ENCODE results near the gene CORIN.

Gene CORIN

DNA sequence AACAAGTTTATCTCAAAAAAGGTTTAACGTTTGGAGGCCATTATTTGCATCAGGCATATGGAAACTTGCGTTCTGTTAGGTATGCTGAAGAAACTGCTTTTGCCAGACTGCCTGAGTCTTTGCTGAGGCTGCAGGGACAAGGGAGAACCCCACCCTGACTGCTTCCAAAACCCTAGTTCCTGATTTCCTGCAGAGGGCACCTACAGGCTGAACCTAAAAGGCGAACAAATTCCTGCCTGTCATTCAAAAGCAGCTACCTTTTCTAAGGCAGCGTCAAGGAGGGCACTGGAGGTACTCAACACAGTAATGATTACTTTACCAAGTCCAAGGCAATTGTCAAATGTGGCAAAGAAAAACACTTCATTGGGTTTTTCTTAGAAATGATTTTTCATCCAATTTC lies 578 bp upstream of the CORIN start (continued):
- TF ChIP-seq, protein P1, sequence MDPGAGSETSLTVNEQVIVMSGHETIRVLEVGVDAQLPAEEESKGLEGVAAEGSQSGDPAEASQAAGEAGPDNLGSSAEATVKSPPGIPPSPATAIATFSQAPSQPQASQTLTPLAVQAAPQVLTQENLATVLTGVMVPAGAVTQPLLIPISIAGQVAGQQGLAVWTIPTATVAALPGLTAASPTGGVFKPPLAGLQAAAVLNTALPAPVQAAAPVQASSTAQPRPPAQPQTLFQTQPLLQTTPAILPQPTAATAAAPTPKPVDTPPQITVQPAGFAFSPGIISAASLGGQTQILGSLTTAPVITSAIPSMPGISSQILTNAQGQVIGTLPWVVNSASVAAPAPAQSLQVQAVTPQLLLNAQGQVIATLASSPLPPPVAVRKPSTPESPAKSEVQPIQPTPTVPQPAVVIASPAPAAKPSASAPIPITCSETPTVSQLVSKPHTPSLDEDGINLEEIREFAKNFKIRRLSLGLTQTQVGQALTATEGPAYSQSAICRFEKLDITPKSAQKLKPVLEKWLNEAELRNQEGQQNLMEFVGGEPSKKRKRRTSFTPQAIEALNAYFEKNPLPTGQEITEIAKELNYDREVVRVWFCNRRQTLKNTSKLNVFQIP (CRISPR knock-in tag; IDR thresholded peaks at IDR 0.05; ENCODE audit: borderline replicate concordance, low read depth): no peak
- no peak for TF ChIP-seq SNAI2 (CRISPR knock-in tag; IDR thresholded peaks at IDR 0.05)

DNA sequence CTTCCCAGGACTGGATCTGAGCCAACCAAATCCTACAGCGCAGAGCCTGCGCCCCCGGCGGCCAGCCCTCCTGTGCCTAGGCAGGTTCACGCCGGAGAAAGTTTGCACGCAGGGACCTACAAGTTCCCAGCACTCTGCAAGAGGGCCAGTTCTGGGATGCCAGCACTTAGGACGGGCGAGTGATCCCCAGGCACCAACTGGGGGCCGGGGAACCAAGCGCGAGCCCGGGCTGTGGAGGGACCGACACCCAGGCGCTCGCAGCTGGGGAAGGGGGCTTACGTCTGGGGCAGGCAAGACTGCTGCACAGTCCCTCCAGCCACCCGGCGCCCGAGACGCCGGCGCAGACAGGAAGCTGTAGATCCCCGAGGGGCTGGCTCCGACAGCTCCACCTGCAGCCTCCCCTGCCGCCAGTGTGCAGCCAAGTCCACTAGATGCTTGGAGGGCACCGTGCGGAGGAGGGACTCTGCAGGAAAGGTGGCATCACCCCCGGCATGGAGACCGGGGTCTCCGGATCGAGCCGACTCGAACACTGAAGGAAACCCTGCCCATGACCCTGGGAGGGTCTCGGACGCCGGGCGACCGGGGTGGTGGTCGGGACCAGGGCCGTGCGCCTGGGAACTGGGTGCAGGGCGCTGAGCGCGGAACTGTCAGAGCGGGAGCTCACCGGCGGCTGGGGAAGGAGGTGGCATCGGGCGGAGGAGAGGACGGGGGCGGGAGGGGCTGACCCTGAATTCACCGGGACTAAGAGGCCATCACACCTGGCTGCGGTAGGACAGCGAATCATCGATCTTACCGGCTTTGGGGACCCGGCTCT lies 566 bp downstream of the CORIN start:
- TF ChIP-seq SNAI2 (CRISPR knock-in tag; IDR thresholded peaks at IDR 0.05) (no peak), OSR1 (CRISPR knock-in tag; IDR thresholded peaks at IDR 0.05) (no peak), PPARA (CRISPR knock-in tag; IDR thresholded peaks at IDR 0.05; ENCODE audit: borderline replicate concordance) (no peak), TCF4 (CRISPR knock-in tag; IDR thresholded peaks at IDR 0.05; ENCODE audit: borderline replicate concordance) (no peak), ISL1 (CRISPR knock-in tag; IDR thresholded peaks at IDR 0.05) (no peak)
- ATAC-seq: peak; percentile 79

DNA sequence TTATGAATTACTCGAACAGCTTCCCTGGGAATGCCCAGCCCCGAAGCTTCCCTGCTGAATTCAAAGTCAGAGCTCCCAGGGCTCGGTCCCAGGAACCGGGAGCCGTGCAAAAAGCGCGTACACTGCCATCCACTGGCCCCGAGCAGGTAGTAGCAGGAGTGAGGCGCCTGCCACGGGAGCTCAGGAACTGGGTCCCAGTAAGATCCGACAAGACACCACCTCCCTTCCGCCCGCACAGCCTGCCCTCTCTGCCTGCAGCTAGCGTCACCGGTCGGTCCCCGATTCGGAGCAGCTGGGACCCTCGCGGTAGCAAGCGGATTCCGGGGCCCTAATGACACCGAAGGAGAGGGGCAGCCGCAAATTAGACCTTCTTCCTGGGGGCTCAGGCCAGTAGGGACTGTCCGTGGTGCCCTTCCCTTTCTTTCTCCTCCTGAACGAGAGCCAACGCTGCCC lies 1.2 kb downstream of the CORIN start:
- TF ChIP-seq ZFP3 (CRISPR knock-in tag; IDR thresholded peaks at IDR 0.05) (peak; percentile 60; the same call in 1 of the 2 replicates), ZC3H10 (CRISPR knock-in tag; IDR thresholded peaks at IDR 0.05) (no peak)
- peak; percentile 96 for ATAC-seq

DNA sequence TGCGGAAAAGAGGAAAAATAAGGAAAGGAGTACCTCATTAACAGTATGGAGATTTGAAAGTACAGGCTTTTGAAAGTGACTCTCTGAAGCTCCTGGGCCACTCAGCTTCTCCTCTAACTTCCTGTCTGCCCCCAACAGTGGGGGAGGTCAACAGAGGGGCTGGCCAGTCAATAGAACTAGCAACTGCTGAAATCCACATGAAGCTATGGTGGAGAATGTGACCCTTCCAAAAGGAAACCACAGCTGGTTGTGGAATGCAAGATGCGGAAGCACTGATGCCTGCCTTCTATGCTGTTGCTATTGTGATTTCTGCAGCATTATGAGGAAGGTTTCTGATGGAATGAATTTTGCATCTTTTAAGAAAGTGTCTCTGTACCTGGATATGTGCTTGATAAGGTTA lies 2.4 kb downstream of the CORIN start:
- TF ChIP-seq, protein P2, sequence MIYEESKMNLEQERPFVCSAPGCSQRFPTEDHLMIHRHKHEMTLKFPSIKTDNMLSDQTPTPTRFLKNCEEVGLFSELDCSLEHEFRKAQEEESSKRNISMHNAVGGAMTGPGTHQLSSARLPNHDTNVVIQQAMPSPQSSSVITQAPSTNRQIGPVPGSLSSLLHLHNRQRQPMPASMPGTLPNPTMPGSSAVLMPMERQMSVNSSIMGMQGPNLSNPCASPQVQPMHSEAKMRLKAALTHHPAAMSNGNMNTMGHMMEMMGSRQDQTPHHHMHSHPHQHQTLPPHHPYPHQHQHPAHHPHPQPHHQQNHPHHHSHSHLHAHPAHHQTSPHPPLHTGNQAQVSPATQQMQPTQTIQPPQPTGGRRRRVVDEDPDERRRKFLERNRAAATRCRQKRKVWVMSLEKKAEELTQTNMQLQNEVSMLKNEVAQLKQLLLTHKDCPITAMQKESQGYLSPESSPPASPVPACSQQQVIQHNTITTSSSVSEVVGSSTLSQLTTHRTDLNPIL (CRISPR knock-in tag; IDR thresholded peaks at IDR 0.05; ENCODE audit: low read depth): no peak
- no peak for TF ChIP-seq BACH2 (CRISPR knock-in tag; IDR thresholded peaks at IDR 0.05; ENCODE audit: borderline replicate concordance)
- TF ChIP-seq, protein P3, sequence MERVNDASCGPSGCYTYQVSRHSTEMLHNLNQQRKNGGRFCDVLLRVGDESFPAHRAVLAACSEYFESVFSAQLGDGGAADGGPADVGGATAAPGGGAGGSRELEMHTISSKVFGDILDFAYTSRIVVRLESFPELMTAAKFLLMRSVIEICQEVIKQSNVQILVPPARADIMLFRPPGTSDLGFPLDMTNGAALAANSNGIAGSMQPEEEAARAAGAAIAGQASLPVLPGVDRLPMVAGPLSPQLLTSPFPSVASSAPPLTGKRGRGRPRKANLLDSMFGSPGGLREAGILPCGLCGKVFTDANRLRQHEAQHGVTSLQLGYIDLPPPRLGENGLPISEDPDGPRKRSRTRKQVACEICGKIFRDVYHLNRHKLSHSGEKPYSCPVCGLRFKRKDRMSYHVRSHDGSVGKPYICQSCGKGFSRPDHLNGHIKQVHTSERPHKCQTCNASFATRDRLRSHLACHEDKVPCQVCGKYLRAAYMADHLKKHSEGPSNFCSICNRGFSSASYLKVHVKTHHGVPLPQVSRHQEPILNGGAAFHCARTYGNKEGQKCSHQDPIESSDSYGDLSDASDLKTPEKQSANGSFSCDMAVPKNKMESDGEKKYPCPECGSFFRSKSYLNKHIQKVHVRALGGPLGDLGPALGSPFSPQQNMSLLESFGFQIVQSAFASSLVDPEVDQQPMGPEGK (CRISPR knock-in tag; IDR thresholded peaks at IDR 0.05; ENCODE audit: borderline replicate concordance): no peak
- no peak for TF ChIP-seq ESRRG (CRISPR knock-in tag; IDR thresholded peaks at IDR 0.05)
- no peak for TF ChIP-seq ZNF8 (CRISPR knock-in tag; IDR thresholded peaks at IDR 0.05)
- no peak for ATAC-seq

DNA sequence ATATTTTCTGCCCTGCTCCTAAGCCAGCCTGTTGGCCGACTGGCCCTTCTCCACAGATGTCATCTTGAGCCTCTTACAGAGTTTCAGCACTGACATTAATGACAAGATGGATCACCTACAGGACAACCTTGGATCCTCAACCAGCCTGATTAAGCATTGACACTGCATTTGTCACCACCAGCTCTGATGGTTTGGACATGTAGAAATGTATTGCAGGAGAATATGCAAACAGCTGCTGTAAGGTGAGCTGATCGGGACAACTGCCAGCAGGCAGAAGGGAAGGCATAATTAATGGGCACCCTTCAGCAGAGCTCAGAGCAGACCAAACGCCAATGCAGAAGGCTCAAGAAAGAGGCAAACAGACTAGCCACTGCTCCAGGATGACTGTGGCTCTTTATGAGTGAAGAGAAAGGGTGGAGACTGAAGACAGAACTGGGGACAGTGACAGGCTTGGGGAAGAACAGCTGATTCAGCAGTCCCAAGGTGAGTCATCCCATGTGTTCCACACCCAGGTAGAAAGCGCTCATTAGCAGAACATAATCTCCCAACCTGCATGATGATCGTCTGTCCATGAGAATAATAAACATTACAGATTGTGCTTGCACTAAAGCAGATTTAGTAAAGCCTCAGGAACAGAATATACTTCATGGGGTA lies 6.7 kb downstream of the CORIN start:
- peak; percentile 31; the same call in 2 of the 3 replicates for ATAC-seq
- TF ChIP-seq, protein P4, sequence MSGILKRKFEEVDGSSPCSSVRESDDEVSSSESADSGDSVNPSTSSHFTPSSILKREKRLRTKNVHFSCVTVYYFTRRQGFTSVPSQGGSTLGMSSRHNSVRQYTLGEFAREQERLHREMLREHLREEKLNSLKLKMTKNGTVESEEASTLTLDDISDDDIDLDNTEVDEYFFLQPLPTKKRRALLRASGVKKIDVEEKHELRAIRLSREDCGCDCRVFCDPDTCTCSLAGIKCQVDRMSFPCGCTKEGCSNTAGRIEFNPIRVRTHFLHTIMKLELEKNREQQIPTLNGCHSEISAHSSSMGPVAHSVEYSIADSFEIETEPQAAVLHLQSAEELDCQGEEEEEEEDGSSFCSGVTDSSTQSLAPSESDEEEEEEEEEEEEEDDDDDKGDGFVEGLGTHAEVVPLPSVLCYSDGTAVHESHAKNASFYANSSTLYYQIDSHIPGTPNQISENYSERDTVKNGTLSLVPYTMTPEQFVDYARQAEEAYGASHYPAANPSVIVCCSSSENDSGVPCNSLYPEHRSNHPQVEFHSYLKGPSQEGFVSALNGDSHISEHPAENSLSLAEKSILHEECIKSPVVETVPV (CRISPR knock-in tag; IDR thresholded peaks at IDR 0.05): no peak
- TF ChIP-seq ZNF70 (CRISPR knock-in tag; IDR thresholded peaks at IDR 0.05) (no peak), OSR1 (CRISPR knock-in tag; IDR thresholded peaks at IDR 0.05) (no peak), CSDC2 (CRISPR knock-in tag; IDR thresholded peaks at IDR 0.05) (no peak), SNAI2 (CRISPR knock-in tag; IDR thresholded peaks at IDR 0.05) (no peak), BACH2 (CRISPR knock-in tag; IDR thresholded peaks at IDR 0.05; ENCODE audit: borderline replicate concordance) (no peak), TOX (CRISPR knock-in tag; IDR thresholded peaks at IDR 0.05; ENCODE audit: borderline replicate concordance) (no peak), ZFP3 (CRISPR knock-in tag; IDR thresholded peaks at IDR 0.05) (no peak), ARNTL (CRISPR knock-in tag; IDR thresholded peaks at IDR 0.05; ENCODE audit: borderline replicate concordance, low read depth) (no peak), ZNF565 (CRISPR knock-in tag; conservative IDR thresholded peaks at IDR 0.05; ENCODE audit: low read depth) (no peak), ZNF8 (CRISPR knock-in tag; IDR thresholded peaks at IDR 0.05) (no peak)
- TF ChIP-seq, protein P2 (CRISPR knock-in tag; IDR thresholded peaks at IDR 0.05; ENCODE audit: low read depth): no peak
- TF ChIP-seq, protein P5, sequence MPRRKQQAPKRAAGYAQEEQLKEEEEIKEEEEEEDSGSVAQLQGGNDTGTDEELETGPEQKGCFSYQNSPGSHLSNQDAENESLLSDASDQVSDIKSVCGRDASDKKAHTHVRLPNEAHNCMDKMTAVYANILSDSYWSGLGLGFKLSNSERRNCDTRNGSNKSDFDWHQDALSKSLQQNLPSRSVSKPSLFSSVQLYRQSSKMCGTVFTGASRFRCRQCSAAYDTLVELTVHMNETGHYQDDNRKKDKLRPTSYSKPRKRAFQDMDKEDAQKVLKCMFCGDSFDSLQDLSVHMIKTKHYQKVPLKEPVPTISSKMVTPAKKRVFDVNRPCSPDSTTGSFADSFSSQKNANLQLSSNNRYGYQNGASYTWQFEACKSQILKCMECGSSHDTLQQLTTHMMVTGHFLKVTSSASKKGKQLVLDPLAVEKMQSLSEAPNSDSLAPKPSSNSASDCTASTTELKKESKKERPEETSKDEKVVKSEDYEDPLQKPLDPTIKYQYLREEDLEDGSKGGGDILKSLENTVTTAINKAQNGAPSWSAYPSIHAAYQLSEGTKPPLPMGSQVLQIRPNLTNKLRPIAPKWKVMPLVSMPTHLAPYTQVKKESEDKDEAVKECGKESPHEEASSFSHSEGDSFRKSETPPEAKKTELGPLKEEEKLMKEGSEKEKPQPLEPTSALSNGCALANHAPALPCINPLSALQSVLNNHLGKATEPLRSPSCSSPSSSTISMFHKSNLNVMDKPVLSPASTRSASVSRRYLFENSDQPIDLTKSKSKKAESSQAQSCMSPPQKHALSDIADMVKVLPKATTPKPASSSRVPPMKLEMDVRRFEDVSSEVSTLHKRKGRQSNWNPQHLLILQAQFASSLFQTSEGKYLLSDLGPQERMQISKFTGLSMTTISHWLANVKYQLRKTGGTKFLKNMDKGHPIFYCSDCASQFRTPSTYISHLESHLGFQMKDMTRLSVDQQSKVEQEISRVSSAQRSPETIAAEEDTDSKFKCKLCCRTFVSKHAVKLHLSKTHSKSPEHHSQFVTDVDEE (CRISPR knock-in tag; IDR thresholded peaks at IDR 0.05): no peak
- TF ChIP-seq, protein P3 (CRISPR knock-in tag; IDR thresholded peaks at IDR 0.05; ENCODE audit: borderline replicate concordance): no peak

All from SK-N-SH treated with all-trans-retinoic acid at 6 μM for 48 hours (cell line).